NCI-H2171 (cell line): ENCODE results near the gene LAMC2.
A peak's percentile ranks its signal among the peaks of the same experiment; 100 is the strongest.

Source experiments
- DNase-seq: peaks from one replicate; lab custom pipeline; 2025; lab: John Stamatoyannopoulos, UW

LAMC2 gene

DNA sequence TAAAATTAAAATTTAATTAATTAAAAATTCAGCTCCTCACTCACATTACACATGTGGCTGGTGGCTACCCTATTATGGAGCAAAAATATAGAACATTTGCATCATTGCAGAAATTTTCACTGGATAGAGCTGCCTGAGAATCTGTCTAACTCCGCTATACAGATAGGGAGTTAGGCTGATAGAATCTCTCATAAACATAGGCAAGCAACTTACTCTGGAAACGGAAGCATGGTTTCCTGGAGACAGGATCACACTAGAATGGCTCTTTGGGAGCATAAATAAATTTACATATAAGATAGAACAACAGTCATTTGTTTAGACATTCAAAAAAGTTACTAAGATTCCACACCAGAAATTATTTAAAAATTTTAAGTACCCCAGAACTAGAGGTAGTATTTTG lies 12.2 kb upstream of the LAMC2 start:
- DNase-seq, result no peak

DNA sequence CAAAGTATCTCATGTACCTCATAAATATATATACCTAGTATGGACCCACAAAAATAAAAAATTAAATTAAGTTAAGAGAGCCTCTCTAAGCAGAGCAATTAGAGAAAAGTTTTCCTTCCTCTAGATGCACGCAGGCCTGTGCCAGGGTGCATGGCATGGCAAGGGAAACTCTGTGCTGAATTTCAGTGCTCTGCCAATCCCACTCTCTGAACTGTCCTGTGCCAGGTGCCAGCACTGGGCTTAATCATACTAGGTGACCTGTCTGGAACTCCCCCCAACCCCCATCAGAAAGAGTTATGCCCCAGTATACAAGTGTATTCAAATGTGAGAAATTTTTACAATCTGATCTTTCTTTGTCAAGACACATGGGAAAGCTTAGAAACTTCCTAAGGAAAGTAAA lies 10.4 kb upstream of the LAMC2 start:
- DNase-seq, result no peak

DNA sequence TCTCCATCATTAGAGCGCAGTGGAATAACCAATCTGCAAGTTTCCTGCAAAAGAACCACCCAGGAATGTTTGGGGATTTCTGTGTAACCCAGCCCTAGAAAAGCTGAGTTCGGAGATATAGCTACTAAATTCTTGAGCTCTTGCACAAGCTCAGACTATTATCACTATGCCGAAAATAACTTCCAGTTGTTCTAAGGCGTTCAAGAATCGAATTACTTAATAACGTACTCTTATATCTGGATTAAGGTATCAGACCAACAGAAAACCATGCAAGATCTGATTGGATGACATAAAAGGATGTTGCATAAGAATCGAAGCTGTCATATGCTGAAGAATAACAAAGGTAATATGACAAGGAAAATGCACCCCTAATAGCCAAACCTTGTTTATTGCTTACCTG lies 7.5 kb upstream of the LAMC2 start:
- DNase-seq, result no peak

DNA sequence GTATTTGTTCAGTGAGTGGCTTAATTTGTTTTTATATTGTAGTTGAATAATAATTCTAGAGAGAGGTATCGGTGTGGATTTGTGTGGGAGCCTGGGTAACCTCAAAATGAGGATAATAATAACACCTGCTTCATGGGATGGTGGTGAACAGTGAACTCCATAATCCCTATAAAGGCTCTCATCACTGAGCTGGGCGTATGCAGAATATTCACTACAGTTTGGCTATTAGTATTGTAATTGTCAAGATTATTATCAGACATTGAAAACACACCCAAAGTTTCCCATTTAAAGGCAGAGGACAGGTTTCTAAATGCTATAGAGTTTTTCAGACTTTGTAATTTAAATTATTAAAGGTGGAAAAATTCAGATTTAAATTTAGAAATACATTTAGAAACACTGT lies 7.0 kb upstream of the LAMC2 start:
- no peak for DNase-seq

DNA sequence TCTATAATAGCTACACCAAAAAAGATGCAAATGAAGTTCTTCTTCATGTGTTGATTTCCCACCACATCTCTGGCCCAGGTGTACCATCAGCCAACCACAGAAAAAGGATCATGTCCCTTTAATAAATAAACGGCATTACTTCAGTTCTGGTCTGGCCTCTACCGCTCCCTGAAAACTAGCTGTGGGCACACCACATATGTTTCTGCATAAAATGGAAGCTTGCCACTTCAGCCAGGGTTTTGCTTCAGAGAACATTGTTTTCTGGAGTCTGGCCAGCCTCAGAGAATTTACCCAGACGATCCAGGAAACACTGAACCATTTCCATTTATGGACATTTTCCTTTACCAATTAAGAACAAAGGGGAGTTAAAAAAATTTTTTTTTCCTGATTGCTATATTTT lies 5.8 kb upstream of the LAMC2 start:
- DNase-seq, result peak; percentile 60

DNA sequence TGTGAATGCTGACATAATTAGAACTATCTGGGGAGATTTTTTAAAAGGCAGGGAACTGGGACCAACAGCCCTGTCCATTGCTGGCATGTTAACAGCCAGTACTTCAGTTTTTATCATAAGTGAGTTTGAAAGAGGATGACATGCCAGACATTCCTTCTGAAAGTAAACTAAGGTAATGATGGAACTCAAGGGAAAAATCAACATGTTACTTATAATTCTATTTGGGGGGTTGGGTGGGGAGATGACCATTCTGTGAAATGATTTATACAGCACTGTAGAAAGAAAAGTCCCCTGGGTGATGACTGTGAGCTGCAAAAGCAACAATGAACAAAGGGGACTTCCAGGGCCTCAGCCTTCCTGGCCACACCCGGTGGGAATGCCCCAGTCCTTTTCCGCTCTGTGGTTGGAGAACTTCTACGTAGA lies 5.4 kb upstream of the LAMC2 start:
- no peak for DNase-seq

DNA sequence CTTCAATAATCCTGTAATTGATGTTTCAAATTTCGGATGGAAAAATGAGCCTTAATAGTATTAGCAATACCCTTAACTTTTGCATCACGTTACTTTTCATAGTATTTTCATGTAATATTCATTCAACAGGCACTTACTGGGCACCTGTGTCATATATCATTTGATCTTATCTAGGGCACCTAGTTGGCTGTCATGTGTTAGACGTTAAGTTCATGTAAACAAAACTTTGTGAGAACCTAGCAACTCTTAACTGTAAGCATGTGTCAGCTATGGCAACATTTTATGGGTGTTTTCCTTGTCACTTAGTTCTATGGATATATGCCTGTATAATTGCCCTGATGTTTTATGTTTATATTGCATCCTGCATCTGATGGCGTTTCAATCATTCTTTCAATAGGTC lies 777 bp downstream of the LAMC2 start:
- no peak for DNase-seq

DNA sequence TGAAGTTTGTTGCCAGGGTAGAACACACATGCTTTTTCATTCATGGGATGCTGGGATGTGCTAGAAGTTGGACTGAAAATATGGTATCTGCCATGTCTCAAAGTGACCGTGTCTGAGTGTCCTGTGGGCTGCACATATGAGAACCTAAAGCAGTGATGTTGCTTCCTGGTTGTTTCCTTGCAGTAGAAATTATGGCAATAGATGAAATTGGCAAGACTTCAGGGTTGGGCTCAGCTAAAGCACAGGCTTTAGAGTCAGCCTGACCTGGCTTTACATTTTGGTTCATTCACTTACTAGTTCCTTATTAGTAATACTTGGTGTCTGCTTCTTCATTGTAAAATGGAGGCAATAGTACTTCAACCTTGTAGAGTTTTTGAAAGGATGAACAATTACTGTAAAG lies 2.2 kb downstream of the LAMC2 start:
- no peak for DNase-seq

DNA sequence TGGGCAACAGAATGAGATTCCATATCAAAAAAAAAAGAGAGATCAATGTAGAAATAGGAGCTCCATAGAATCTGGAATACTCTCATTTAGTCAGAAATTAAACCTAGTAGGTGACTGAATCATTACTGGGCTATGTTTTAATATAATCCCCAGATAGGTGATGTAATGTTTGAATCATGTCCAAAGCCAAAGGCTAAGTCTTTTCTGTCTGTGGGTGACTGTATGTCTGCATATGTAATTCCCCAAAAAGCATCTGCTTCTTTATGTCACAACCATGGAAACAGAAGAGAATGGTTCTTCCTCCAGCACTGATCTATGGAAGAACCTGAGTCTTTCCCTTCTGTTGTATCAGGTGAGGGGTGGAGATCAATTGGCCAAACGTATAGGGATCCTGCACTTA lies 5.8 kb downstream of the LAMC2 start:
- DNase-seq, result no peak

DNA sequence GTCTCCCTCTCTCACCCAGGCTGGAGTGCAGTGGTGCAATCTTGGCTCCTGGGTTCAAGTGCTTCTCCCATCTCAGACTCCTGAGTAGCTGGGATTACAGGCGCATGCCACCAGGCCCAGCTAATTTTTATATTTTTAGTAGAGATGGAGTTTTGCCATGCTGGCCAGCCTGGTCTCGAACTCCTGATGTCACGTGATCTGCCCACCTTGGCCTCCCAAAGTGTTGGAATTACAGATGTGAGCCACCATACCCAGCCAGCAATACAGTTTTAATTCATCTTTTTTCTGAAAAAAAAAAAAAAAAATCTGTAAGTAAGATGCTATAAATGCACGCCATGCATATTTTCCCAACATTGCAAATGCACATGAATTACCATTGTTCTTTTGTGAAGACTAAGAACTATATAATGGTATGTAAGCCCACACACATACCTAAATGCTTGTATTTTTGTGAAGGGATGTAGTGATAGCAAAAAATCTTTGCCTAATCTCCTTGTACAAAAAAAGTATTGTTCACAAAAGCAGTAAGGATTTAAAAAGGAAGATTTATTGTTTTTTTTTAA lies 8.0 kb downstream of the LAMC2 start:
- no peak for DNase-seq

DNA sequence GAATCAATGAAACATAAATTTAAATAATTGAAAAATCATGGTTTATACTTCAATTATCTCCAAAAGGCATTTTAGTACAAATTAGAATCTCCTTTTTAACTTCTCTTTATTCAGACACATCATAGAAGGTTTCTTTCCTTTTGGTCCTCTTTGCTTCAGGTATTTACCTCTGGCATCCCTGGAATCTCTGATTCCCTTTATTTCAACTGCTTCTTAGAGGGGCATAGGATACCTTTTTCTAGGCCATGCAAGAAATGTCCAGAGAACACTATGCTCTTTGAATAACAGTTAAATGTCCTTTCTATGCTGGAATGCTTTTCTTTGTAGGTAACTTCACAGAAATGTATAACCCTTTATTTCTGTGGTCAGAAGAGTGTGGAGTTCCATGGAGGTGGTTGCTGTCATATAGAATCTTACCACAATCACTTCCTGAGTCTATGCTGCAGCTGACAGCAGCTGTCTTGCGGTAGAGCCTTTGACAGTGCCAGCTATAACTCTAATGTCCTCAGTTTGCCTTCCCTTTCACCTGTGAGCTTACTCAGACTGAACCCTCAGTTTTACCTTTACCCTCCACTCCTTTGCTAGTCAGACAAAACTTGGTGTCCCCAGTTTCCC lies 8.6 kb downstream of the LAMC2 start:
- DNase-seq, result no peak

DNA sequence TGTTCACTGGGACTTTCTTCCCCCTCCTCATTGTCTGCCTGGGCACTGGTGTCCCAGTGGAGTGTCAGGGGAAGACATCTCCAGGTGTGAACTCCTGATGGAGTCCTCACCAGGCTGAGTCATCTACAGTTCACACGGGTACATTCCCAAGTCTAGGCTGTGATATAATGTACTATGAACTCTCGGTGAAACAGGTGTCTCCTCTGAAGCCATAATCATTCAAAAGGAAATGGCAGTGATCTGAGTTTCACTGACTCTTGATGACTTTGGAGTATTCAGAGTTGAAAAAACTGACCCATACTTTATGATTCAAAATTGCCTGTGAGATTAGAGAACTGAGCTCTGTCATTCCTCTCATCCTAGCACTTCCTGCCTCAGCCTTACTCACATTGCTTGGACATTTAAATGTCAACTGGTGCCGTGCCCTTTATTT lies 9.1 kb downstream of the LAMC2 start:
- no peak for DNase-seq

DNA sequence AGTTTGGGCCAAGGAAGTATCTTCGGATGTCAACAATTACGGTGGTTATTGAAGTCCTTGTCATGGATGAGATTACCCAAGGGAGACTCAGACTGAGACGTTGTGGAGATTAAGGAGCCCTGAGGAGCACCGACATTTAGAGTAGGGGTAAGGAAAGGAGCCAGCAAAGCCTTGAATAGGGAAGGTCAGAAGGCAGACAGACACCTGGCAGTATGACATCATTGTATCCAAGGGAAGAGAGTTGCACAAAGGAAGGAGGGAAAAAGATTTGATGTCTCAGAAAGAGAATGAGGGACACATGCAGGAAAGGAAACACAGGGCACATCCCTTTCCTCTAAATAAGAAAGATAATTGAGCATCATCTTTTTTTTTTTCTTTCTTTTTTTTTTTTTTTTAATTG lies 11.7 kb downstream of the LAMC2 start:
- no peak for DNase-seq

DNA sequence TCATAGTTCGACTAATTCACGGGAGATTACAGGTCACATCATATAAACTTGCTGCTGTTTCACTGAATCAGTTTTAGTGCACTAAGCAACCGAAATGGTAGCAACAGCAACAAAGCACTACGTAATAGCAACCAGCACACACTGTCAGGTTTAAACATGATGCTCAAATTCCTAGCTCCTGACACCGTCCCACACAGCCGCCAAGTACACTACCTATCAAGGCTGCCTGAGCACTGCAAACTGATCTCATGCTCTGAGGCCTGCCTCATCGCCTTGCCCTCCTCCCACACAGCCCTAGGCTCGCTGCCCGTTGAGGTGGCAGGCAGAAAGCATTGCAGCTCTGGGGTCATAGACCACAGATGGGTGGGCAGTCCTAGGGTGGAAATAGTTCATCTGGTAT lies 12.4 kb downstream of the LAMC2 start:
- no peak for DNase-seq

DNA sequence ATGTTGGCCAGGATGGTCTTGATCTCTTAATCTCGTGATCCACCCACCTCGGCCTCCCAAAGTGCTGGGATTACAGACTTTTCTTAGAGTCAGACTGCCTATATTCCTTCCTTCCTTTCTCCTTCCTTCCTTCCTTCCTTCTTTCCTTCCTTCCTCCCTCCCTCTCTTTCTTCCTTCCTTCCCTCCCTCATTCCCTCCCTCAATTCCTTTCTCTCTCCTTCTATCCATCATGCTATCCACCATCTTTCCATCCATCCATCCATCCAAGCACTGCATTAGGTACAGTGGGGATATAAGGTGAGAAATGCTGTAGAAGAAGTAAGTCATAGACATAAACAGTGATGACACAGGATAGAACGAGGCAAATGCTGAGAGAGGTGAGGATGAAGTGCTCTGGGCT lies 13.2 kb downstream of the LAMC2 start:
- DNase-seq, result no peak

DNA sequence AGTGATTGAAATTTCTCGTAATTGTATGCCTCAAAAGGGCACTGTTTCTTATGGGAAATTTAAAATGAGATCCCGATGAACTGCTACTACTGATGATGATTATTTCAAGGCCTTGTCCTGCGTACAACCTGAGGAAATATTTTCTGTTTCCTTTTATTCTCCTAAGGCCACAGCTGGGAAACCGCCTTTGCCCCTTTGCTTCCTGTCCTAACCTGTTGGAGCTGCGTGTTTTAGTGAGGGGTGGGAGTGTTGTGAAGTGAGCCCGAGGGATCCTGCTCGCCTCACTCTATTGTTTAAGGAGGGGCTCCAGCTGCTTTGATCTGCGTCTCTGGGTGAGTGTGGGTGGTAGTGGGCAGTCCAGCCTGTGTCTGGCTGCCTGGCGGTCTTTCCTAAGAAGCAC lies 14.4 kb downstream of the LAMC2 start:
- no peak for DNase-seq

DNA sequence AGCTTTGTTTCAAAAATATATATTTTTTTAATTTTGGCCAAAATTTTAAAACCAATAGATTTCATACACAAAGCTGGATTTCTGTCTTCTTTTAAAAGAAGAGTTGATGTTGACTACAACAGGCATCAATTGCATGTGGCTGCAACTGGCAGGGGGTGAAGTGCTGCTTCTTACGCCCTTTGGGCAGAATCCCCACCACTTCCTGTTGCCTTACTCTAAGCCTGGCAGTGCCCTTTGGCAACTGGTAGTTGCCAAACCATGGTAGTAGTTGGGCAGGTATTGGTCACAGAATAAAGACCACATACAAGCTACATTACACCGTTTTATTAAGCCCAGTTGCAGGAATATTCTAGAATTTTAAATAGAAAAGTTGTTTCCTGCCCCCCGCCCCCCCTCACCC lies 17.0 kb downstream of the LAMC2 start:
- DNase-seq, result no peak

DNA sequence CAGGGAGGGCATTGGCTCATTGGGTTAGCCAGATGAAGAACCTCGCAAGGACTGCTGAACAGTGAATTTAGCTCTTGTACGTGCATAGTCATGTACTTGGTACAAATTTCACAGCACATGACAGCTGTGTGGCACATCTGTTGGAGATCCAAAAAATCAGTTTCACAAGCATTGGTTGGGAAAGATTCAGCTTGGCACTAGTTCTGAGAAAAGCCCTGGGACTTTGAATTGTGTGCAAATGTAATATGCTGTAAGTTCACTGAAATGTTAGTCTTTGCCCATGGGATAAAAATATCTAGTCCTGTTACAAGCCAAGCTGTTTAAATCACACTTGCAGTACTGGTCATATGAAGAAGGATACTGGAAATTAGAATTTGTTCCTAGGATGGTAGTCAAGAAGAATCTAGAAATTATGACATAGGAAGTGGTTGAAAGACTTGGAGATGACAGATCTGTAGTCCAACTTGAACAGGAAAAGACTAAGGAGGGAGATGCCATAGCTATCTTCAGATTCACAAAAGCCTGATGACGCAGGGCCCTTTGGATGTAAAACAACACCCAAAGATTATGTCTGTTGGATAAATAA lies 19.2 kb downstream of the LAMC2 start:
- DNase-seq, result no peak

DNA sequence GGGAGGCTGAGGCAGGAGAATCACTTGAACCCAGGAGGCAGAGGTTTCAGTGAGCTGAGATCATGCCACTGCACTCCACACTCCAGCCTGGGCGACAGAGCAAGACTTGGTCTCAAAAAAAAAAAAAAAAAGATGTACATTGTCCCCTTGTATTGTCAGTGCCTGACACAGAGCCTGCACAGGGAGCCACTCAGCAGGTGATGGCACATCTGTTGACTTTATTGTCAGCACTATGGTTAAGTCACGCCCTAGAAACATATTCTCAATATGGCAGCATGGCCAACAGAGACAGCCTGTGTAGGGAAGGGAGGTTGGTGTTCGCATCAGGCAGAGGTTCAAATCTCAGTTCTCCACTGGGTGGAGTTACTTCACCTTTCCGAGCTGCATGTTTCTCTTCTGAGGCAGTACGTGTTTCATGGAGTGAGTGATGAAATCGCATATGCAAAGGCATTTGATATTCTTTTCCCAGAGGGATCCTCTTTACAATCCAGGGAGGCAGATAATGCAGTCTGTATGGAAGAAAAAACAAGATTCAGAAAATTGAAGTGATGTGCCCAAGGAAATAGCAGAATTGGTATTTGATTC lies 20.6 kb downstream of the LAMC2 start:
- peak; percentile 28 for DNase-seq

DNA sequence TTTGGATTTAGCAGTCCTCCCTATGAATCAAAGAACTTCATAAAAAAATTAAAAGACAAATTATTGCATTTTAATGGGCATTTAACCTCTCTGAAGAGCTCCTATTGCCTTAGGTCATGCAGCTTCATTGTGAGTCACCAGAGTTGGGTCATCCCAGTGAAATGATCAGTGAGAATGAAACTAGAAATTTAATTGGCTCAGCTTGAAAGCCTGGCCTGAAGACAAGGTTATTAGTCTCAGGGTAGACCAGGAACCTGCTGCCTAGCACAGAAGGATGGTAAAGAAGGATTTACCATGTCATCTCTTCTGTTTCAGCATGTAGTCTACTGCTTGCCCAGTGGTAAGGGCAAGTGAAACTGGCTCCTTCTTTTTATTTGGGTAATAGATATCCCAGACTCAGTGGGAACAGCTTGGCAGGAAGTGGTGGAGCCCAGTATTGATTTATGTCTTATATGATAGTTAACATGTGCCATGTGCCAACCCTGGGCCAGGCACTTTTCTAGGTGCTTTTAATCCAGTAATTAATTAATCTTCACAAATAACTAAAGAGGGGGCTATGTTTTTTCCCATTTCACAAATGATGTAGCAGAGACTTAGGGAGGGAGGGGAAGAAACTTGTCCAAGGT lies 23.6 kb downstream of the LAMC2 start:
- DNase-seq, result no peak

DNA sequence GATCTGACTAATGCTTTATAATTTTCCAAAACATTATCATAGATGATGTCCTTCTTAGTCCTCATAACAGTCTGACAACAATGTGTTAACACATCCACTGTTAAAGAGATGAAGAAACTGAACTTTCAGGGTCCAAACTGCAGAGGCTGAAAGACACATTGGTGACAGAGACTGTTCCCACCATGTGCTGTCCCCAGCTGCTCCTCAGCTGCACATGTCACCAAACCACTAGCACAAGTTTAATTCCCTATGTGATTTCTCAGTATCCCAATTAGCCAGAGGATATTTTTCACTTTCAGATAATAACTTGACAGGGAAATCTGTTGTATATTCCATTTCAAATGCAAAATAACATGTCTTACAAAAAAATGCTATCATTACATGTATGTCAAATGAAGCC lies 24.6 kb downstream of the LAMC2 start:
- DNase-seq, result peak; percentile 31

DNA sequence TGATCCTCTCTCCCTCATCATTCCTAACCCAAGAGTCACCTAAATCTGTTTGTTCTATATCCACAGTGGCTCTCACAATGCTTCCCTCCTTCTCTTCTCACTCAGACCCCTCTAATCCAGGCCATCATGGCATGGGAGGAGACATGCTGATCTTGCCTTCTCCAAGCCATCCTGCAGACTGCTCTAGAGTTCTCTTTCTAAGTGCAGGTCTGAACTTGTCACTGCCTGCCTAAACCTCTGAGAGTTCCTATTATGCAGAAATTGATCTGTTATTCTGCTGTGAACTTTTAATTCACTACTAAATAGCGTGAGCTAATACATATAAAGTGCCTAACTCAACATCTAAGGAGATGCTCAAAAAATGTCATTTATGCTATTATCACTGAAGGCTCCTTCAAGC lies 26.8 kb downstream of the LAMC2 start:
- no peak for DNase-seq
